NCI-H1436 treated with DMSO at 0.1 percent for 48 hours (cell line): ENCODE measurements around the gene THY1.
"Not testable (repeated sequence)": the region's sequence is repeated elsewhere in the genome, so short reads cannot be mapped to it uniquely, and the experiment has no call there.

Experiments used
- DNase-seq: peaks from one replicate; lab custom pipeline; 2025; lab: John Stamatoyannopoulos, UW

Gene THY1

DNA sequence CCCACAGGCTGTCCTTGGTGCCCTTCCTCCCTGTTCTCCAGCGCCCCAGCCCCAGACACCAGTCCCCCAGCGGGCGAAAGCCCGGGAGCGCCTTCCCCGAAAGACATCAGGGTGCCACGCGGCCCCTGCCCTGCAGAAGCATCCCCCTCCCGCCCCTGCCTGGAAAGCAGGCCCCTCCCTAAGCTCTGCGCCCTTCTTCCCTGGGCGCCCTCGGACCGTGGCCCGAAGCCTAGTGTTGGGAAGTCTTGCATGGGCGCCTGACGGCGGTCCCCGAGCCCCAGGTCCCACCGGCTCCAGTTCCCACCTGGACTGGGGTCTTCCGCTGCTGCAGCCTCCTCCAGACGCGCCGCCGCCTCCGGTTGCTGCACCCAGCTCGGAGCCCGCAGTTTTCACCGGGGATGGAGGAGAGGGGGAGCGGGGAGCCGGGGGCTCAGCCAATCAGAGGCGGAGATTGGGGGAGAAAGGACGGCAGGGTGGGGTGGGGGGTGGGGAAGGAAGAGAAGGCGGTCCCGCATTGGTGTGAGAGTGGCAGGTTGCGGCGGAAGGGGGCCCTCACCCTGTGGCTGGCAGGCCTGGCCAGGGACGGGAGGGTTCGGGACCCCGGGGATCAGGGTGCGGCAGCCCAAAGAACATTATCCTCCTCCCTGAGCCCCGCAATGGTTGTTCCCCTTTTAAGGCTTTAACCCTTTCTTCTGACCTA lies at the start of gene THY1:
THY1 (minus strand) TSS at position 364 of the 700 bp plus-strand sequence. CDS start 2,267 bp downstream, outside the sequence.
- no peak for DNase-seq

DNA sequence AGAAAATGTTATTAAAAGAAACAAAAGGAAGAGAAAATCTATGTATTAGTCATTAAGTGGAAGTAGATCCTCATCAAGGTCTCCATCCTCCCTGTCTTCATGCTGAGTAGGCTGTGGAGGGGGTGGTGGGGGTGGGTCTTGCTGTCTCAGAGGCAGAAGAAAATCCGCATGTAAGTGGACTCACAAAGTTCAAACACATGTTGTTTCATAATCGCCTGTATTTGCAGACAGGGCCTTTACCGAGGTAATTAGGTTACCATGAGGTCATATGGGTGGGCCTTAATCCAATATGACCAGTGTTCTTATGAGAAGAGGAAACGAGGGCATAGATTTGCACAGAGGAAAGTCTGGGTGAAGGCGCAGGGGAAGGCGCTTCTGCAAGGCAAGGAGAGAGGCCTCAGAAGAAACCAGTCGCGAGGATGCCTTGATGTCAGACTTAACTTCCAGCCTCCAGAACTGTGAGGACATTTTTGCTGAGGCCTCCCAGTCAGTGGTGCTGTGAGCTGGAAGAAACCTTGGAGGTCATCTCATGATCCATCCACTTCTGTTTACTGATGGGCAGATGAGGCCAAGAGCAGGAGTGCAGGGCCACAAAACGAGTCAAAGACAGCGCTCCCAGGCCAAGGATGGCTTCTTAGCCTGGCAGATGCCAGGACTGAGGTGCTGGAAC lies 49.3 kb upstream of the THY1 start:
- no peak for DNase-seq

DNA sequence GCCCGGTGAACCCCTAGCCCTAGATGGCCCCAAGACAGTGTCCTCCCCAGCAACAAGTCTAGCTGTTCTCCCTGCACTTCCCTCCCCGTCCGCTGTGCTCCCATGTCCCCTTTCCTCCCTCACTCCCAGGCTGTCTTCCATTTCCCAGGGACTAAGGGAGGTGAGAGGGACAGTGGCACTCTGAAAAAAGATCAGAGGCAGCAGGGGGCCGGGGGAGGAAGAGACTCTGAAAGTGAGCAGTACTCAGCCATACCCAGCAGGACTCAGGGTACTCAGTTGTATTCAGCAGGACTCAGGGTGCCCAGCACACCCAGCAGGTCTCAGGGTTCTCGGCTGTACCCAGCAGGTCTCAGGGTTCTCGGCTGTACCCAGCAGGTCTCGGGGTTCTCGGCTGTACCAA lies 48.4 kb upstream of the THY1 start:
- no peak for DNase-seq

DNA sequence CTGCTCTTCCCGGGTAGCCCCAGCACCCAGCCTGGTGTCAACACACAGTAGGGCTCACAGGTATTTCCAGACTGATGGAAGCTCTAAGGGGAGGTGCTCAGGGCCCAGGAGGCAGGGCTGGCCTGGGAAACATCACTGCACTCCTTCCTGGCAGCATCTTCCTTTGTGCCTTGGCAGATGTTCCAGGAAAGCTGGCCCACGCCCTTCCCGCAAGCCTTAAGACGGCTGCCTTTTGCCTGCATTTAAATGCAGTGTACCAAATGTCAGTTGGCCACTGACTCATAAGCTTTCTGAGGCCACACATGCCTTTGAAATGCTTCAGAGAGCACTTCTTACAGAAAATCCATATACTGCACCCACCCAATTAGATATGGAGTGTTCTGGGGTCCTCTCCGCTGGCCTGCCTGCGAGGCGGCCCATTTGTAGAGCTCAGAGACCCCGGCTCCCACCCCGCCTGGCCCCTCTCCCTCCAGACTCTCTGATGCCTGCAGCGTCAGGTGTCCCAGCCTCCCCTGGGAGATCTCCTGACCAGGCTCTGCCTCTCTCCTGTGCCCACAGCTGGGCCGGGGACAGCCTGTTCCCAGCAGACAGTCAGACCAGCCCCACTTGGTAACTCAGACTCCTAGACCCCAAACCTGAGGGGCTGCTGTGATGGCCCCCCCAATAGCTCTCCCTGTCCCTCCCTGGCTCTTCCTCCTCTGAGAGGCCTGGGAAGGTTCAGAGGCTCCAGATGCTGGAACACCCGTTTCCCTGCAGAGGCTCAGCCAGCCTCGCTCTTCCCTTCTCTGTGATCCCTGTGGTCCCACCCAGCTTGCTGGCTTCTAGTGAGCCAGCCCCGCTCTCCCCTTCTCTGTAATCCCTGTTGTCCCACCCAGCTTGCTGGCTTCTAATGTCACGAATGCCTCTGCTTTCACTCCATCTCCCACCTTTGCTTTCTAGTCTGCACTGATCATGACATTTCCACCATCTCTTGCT lies 47.6 kb upstream of the THY1 start:
- no peak for DNase-seq

DNA sequence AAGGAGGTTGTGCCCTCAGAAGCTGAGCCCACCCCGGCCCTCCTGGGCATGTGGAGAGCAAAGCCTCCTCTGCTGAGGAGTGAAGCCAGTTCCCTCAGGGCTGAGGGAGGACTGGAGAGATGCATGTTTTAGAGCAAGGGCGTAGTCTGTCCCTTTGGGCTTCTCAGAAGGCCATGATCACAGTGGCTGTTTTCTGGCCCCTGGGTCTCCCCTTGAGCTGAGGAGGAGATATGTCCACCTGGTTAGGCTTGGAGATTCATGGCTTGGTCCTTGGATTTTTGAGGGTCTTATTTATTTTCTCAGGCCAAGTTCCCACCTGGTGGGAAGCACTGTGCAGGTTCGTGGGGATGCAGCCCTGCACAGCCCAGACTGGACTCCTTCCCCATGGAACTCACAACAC lies 46.5 kb upstream of the THY1 start:
- no peak for DNase-seq

DNA sequence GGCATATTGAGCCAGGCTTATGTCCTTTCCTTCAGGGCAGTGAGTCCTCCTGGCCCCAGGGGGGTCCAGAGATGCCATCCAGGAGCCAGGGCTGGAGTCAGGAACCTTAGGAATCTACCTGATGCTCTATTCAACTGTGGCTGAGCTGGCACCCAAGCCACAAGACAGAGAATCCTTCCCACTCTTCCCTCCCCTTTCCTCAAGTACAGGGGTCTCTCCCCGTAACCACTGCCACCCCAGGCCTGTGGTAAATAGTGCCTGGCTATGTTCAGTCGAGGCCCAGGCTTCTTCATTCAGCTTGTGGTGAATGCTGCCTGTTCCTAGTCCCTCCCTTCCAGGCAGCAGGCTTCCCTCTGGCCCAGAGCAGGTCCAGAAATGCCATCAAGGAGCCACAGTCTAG lies 45.5 kb upstream of the THY1 start:
- no peak for DNase-seq

DNA sequence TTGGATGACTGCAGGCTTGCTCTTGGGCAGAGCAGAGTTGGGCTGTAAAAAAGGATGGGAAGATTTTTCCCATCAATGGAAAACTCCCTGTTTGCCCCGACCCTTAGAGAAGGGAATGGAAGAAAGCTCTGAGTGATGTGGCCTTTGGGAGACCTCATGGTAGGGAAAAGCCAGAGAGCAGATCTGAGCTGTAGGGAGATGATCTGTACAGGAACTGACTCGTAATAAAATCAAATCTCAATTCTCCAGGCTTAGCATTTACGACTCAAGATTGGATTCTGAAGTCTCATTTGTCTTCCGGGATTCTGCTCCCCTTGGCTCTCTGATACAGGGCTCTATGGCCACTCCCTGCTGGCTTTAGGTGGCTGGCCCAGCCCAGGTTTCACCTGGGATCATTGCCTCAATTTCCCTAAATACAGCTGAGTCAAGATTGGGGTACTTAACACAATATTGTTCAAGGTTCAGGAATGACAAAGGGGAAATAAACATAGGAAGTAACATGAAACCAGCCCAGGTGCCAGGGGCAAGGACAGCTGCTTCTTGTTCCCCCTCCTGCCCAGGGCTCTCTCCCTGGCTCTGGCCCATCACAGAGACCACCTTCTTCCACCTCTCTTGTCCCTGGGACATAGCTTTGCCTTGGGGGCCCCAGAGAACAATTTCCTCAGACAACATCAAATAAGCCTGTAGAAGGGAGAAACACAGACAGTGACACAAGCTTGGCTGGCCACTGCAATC lies 38.4 kb upstream of the THY1 start:
- no peak for DNase-seq

DNA sequence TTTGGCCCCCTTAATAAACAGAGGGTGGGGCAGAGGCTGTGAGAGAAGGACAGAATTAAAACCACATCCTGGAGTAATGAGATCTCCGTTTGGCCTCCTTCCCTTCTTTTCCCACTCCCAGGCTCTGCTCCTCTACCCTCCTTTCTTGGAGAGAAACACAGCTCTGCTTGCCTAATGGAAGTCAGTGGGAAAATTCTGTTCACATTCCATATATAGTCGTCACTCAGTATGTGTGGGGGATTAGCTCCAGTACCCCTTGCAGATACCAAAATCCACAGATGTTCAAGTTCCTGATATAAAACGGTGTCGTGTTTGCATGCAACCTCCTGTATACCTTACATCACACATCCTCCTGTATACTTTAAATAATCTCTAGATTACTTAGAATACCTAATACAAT lies 37.6 kb upstream of the THY1 start:
- no peak for DNase-seq

DNA sequence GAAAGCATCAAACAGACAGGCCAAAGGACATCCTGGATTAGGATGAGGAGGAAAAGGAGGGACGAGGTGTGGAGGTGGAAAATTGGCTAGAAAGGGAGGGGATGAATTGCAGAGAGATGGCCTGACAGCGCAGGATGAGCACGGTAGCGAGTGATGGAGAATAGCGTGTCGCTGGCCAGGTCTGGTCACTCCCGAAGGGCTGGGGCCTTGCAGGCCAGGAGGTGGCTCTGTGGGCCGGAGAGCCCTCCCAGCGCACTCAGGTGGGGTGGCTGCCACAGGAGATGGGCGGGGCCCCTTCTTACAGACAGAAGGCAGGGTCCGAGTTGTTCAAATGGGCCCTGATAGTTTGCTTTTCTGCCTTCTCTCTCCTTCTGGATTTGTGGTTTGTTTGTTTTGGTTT lies 37.1 kb upstream of the THY1 start:
- DNase-seq, result no peak

DNA sequence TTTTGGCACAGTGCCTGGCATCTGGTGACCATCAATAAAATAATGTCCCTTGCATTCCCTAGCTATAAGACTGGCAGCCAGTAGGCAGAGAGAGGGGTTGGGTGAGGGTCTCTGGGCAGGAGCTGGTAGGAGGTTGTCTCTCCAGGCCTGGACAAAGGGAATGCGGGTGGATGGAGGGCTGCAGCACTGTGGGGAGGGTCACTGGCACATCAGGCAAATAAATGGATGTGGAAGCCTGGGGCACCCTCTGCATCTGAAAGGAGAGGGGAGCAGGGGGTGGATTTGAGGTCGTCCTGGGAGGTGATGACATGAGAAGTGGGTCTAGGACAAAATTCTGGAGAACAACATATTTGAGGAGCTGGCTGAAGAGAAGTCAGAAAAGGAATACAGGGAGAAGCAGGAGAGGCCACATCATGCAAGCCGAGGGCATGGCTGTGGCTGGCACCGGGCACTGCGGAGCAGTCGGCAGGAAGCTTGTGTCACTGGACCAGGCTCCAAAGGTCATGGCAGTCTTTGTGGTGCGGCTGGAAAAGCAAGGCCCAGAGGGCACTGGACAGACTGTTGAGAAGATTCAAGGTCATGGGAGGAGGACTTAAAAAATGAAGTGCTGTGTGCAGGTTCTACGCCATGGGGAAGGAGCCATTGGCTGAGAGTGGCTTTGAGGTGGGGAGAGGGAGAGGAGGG lies 36.5 kb upstream of the THY1 start:
- DNase-seq, result no peak

DNA sequence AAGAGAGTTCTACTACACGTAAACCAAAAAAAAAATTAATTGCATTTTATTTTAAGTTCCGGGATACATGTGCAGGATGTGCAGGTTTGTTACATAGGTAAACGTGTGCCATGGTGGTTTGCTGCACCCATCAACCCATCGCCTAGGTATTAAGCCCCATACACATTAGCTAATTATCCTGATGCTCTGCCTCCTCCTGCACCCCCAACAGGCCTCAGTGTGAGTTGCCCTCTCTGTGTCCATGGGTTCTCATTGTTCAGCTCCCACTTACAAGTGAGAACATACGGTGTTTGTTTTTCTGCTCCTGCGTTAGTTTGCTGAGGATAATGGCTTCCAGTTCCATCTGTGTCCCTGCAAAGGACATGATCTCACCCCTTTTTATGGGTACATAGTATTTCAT lies 32.7 kb upstream of the THY1 start:
- DNase-seq, result not testable (repeated sequence)

DNA sequence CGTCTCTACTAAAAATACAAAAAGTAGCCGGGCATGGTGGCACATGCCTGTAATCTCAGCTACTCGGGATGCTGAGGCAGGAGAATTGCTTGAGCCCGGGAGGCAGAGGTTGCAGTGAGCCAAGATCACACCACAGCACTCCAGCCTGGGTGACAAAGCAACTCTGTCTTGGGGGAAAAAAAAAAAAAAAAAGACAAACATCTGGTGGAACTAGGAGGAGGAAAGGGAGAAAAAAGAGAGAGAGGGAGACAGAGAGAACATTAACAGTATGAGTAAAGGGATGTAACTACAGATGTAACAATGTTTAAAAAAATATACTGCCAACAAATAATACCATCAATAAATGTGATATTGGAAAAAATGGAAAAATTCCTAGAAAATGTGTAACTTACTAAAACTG lies 32.3 kb upstream of the THY1 start:
- not testable (repeated sequence) for DNase-seq

DNA sequence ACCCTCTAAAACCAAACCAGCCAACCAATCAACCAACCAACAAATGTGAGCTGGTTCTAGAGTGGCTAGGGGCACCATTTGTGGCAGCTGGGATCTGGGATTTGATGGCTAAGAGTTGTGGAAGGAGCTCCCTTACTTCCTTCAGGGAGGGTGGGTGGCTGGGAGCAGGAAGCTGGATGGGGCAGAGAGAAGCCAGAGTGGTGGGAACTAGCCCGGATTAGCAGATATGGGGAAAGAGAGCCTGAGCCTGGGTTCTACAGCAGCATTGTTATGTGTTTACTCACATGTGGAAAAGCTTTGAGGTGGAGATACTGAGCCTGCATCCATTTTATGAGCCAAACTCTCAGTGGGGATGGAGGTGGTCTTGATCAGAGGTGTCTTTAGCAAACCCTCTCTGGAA lies 30.9 kb upstream of the THY1 start:
- no peak for DNase-seq

DNA sequence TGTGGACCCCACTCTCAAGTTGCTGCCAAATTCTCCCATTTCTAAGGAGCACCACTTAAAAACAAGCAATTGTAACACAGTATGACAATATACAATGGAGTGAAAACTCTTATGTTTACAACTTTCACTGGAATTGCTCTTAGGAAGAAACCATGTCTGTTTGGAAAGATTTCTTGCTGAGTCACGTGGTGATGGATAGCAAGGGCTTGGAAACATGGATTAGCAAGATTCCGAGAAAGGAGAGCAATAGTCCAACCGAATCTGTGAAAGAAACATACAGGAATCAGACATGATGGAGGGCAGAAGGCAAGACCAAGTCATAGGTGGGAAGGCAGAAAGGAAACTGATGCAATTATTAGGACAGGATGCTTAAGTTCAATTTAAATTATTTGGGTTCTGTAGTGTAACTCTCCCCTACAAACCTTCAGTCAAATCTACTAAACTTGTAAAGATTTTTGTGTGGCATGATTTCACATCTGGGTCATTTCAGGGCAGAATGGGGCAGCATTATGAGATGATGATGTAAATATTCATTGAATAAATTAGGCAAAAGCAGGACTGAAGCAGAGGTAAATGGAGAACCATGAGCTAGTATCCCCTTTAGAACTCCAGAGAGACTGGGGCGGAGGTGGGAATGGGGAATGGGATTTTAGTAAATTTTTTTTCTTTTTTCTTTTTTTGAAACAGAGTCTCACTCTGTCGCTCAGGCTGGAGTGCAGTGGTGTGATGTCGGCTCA lies 27.8 kb upstream of the THY1 start:
- DNase-seq, result no peak

DNA sequence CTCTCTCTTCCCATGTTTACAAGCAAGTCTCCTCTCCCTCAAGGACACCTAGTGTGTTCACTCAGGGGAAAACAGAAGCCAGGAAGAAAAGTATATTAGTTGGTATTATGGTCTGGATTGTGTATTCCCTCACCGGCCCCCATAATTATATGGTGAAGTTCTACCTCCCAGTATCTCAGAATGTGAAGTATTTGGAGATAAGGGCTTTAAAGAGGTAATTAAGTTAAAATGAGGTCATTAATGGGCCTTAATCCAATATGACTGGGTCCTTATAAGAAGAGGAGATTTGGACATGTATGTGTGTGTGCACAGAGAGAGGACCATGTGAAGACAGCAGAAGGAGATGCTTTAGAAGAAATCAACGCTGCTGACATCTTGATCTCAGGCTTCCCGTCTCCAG lies 26.5 kb upstream of the THY1 start:
- no peak for DNase-seq

DNA sequence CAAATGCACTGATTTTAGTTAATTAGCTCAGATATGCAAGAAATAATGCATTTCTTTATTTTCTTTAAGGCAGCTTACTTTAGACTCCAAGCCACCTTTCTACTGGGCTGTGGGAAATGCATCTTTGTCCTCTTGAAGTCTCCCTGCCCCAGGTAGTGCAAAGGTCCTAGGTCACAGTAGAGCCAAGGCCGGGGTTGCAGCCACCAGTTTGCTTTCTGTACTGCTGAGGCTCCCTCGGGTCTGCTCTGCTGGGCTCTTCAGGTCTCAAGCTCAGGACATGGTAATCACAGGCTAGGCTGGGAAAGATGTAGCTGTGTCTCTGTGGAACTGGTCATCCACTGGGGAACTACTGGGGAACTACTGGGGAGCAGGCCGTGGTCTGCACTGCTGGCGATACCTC lies 25.4 kb upstream of the THY1 start:
- no peak for DNase-seq

DNA sequence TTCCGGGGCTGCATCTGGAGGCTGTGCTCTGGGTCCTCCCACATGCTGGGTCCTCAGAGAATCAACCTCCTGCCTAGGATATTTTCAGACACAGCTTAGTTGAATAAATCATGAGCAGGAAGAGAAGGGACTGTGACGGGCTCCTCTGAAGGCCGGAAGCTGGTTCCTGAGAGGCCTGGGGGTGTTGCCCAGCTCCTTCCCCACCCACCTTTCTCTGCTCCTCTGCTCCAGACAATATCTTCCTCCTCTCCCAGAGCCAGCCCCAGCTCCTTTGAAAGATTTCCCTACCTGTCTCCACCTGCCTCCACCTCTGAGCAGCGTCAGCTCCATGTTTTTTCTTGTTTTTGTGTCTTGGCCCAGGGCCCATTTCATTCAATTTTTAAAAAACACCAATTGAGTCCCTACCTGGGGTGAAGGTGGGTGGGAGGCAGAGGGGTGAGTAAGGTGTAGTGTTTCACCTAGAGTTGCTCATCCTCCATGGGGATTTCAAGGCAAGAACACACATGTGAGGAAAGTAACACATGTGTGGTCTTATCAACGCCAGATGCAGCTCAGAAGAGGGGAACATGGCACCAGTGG lies 24.8 kb upstream of the THY1 start:
- no peak for DNase-seq

DNA sequence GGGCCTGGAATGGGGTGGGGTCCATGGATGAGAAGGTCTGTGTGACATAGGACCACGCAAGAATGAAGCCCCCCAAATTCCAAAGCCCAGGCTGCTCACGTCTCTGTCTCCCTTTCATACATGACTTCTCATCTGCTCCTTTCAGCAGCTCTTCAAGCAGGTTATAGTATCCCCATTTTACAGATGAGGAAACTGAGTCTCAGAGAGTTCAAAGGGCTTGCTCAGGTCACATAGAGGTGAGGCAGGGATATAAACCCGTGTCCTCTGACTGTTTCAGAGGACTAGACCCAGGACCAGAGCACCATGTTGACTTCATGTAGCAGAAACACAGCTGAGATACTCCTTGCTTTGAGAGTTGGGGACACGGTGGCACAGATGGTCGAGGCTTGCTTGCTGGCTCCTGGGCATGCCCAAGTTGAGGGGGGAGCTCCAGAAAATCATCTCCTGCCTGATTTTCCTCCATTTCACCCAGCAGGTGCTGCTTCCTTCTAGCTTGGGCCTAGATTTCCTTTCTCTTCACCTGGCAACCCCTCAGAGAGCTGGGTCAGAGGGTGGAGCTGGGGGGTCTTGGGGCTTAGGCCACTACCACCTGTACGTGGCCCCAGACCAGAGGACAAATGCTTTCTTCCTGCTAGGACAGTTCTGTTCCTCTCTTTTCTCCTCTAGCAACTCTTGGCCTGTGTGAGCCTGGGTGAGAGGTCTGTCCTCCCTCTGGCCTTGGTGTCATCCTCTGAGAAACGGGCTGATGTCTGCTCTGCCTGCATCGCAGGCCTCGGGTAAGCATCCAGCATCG lies 24.1 kb upstream of the THY1 start:
- no peak for DNase-seq

DNA sequence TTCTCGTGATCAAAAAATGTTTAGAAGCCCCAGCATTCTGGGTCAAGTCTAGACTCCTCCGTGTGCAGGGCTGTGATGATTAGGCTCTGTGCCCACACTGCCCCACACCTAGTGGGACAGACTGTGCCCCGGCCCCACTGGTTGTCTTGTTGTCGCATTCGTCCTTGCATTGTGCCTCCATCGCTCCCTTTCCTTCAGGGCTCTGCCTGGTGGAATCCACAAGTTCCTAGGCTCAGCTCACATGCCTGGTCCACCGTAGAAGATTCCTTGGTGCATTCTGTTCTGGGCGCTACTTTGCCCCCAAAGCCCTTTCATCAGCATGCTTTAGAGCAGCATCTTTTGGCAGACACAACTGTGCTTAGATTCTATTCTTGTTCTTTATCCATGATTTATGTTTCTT lies 23.5 kb upstream of the THY1 start:
- no peak for DNase-seq

DNA sequence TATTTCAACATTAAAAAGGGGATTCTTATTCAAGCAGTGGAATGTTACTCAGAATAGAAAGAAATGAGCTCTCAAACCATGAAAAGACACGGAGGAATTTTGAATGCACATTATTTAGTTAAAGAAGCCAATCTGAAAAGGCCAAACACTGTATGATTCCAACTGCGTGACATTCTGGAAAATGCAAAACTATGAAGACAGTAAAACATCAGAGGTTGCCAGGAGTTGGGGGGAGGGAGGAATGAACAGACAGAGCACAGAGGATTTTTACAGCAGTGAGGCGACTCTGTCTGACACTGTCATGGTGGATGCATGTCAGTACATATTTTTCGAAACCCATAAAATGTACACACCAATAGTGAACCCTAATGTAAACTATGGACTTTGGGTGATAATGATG lies 22.9 kb upstream of the THY1 start:
- DNase-seq, result no peak
